ENCODE results near the gene ENTPD6.
"Not testable (repeated sequence)": the region's sequence is repeated elsewhere in the genome, so short reads cannot be mapped to it uniquely, and the experiment has no call there.

The ENTPD6 gene

GRCh38 chr20:25236450-25237304 lies 41.2 kb downstream of the ENTPD6 start:
- no peak for TF ChIP-seq CTCF (conservative IDR thresholded peaks at IDR 0.05)
- H3K27ac ChIP-seq: peak overlapping the region; percentile 88

GRCh38 chr20:25237610-25238318 lies 42.3 kb downstream of the ENTPD6 start:
- H3K27ac ChIP-seq: no peak overlapping the region
- no peak for TF ChIP-seq CTCF (conservative IDR thresholded peaks at IDR 0.05)

DNA sequence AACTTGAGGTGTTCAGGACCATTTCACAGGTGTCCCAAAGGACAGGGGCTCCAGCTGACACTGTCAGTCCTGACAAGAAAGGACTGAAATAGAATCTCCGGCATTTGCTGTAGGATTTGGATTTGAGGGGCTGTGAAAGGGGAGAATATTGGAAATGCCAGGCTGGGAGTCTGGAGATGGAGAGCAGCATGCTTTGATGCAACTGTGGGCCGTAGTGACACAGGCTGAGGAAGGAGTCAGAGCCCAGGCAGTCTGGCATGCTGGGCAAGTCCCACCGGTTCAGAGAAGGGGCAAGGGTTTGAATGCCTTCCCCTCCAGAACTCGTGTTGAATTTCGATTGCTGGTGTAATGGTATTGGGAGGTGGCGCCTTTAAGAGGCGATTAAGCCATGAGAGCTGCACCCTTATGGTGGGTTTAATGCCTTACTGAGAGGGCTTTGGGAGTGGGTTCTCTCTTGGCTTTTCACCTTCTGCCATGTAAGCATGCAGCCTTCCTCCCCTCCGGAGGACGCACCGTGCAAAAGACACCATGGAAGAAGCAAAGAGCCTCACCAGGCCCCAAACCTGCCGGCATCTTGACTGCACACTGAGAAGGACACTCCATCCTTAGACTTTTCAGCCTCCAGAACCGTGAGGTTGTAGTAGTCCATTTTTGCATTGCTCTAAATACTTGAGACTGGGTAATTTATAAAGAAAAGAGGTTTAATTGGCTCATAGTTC lies 43.0 kb downstream of the ENTPD6 start:
- TF ChIP-seq CTCF (conservative IDR thresholded peaks at IDR 0.05): no peak
- no peak overlapping the region for H3K27ac ChIP-seq

DNA sequence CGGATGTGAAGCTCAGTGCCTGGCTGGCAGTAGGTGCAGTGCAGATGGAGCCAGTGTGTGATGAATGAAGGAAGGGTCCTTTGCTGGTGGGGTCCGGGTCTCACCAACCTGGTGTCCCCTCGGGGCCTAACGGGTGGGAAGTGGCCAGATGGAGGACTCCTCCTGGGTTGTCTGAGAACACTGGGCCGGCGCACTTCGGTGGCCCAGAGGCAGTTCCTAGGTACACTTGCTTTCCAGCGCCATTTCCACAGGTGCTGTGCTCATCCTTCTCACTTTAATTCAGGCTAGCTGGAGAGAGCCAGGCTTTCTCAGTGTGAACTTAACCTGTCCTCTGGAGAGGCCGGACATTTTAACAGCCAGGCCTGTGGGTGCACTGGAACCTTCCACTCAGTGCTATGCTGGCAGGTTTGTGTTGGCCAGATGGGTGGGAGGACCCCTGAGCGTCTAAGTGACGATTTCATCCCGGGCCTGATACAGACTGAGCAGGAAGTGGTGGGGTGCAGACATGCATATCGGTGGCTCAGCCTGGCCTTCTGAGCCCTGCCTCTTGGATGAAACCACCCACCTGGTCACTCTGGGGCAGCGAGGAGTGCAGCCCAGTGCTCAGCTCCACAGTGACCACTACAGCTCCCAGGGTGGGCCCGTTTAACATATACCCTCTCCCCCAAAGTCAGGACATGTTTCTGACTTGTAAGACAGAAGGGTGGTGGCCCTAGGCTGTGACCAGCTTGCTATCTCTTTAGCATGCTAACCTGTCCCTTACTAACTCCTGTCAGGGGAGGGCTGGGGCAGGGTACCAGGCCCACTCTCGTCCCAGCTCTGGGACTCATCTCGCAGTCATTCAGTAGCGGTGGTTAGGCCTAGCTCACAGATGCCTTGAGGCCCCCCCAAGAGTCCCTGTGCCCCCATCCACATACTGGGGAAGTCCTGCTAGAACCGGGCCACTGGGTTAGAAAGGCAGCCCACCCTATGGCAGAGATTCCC lies 44.2 kb downstream of the ENTPD6 start:
- no peak overlapping the region for H3K27ac ChIP-seq
- TF ChIP-seq CTCF (conservative IDR thresholded peaks at IDR 0.05): no peak

DNA sequence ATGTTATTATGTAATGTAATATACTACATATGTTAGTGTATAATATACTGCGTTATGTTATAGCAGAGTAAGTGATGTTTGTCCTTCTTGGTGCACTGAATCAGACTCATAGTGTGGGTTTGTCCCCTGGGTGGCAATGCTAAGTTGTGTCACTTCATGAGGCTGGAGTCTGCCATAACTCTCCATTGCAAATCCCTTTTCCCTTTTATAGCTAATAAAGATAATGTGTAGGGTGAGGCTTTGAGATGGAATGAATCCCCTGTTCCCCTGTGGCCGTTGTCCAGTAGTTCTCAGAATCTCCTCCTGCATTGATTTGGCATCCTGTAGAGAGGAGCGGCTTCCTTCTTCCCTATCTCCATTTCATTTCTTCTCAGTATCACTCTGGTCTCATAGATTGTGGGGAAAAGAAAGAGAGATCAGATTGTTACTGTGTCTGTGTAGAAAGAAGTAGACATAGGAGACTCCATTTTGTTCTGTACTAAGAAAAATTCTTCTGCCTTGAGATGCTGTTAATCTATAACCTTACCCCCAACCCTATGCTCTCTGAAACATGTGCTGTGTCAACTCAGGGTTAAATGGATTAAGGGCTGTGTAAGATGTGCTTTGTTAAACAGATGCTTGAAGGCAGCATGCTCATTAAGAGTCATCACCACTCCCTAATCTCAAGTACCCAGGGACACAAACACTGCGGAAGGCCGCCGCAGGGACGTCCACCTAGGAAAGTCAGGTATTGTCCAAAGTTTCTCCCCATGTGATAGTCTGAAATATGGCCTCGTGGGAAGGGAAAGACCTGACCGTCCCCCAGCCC lies 45.5 kb downstream of the ENTPD6 start:
- H3K27ac ChIP-seq: not testable (repeated sequence)

DNA sequence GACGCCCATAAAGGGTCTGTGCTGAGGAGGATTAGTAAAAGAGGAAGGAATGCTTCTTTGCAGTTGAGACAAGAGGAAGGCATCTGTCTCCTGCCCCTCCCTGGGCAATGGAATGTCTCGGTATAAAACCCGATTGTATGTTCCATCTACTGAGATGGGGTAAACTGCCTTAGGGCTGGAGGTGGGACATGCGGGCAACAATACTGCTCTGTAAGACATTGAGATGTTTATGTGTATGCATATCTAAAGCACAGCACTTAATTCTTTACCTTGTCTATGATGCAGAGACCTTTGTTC lies 46.1 kb downstream of the ENTPD6 start:
- not testable (repeated sequence) for H3K27ac ChIP-seq

DNA sequence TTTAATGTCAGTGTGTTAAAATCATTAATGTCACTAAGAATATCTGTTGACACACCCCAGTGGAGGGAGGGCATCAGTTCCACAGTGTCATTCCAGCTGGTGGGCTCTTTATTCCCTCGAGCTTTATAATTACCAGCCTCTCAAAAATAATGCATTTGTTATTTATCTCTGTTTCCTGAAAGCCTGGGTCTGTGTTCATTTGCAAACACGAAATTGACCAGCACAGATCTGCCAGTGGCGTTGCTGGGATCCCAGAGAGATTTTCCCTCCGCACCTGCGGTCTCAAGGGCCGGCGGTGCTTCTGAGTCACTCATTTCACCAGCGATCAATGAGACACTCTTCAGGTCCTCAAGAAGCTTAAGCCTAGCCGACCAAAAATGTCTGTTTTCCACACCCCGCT lies 46.7 kb downstream of the ENTPD6 start:
- no peak overlapping the region for H3K27ac ChIP-seq
- no peak for TF ChIP-seq CTCF (conservative IDR thresholded peaks at IDR 0.05)
